ENCODE data around the gene FLVCR1.

GRCh38 chr1:212908971-212909370 lies 50.9 kb downstream of the FLVCR1 start:
- TF ChIP-seq POLR2A (IDR thresholded peaks at IDR 0.05) = no peak
- TF ChIP-seq, protein P1, sequence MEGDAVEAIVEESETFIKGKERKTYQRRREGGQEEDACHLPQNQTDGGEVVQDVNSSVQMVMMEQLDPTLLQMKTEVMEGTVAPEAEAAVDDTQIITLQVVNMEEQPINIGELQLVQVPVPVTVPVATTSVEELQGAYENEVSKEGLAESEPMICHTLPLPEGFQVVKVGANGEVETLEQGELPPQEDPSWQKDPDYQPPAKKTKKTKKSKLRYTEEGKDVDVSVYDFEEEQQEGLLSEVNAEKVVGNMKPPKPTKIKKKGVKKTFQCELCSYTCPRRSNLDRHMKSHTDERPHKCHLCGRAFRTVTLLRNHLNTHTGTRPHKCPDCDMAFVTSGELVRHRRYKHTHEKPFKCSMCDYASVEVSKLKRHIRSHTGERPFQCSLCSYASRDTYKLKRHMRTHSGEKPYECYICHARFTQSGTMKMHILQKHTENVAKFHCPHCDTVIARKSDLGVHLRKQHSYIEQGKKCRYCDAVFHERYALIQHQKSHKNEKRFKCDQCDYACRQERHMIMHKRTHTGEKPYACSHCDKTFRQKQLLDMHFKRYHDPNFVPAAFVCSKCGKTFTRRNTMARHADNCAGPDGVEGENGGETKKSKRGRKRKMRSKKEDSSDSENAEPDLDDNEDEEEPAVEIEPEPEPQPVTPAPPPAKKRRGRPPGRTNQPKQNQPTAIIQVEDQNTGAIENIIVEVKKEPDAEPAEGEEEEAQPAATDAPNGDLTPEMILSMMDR (IDR thresholded peaks at IDR 0.05) = no peak

Data from uterus (tissue), 2 donors.